ENCODE data around the gene DIO3. TPM values are rescaled to one million over a fixed set of nuclear protein-coding genes. Genes with fewer than 3 reads are reported as not detected.

The DIO3 gene
- total RNA-seq, 1 donor, result not detected

GRCh38 chr14:101587441-101587911, 26.2 kb downstream of the DIO3 start:
- no peak overlapping the region for H3K4me3 ChIP-seq (ENCODE audit: low read depth, low read length)
- TF ChIP-seq CTCF (IDR thresholded peaks at IDR 0.05; ENCODE audit: insufficient read depth, low read depth, low read length), result no peak
- no peak for DNase-seq (ENCODE audit: low read depth)

- no peak for DNase-seq (ENCODE audit: low read depth)
- TF ChIP-seq CTCF (IDR thresholded peaks at IDR 0.05; ENCODE audit: insufficient read depth, low read depth, low read length), result no peak
- H3K4me3 ChIP-seq (ENCODE audit: low read depth, low read length), result no peak overlapping the region
These were observed 27.1 kb downstream of the DIO3 start for GRCh38 chr14:101588286-101588975.

GRCh38 chr14:101588990-101589389, 27.7 kb downstream of the DIO3 start:
- no peak overlapping the region for H3K4me3 ChIP-seq (ENCODE audit: low read depth, low read length)
- TF ChIP-seq CTCF (IDR thresholded peaks at IDR 0.05; ENCODE audit: insufficient read depth, low read depth, low read length), result no peak
- DNase-seq (ENCODE audit: low read depth), result no peak

GRCh38 chr14:101589486-101590015, 28.3 kb downstream of the DIO3 start:
- no peak for DNase-seq (ENCODE audit: low read depth)

GRCh38 chr14:101590062-101590461, 28.8 kb downstream of the DIO3 start:
- H3K4me3 ChIP-seq (ENCODE audit: low read depth, low read length), result no peak overlapping the region
- no peak for TF ChIP-seq CTCF (IDR thresholded peaks at IDR 0.05; ENCODE audit: insufficient read depth, low read depth, low read length)
- DNase-seq (ENCODE audit: low read depth), result no peak

More at GRCh38 chr14:101589486-101590015, 28.3 kb downstream of the DIO3 start:
- no peak for TF ChIP-seq CTCF (IDR thresholded peaks at IDR 0.05; ENCODE audit: insufficient read depth, low read depth, low read length)
- H3K4me3 ChIP-seq (ENCODE audit: low read depth, low read length), result no peak overlapping the region

GRCh38 chr14:101590616-101591015, 29.3 kb downstream of the DIO3 start:
- DNase-seq (ENCODE audit: low read depth), result no peak
- no peak for TF ChIP-seq CTCF (IDR thresholded peaks at IDR 0.05; ENCODE audit: insufficient read depth, low read depth, low read length)
- no peak overlapping the region for H3K4me3 ChIP-seq (ENCODE audit: low read depth, low read length)
